NK-92 treated with Interleukin-12 subunit alpha and Interleukin-12 subunit beta, amount 100 ng/mL, for 24 hours (cell line): ENCODE data around the gene CD209.
A peak's percentile ranks its signal among the peaks of the same experiment; 100 is the strongest.
"Not testable (repeated sequence)": the region's sequence is repeated elsewhere in the genome, so short reads cannot be mapped to it uniquely, and the experiment has no call there.

Experiments
- DNase-seq: peaks from one replicate; lab custom pipeline; 2025; lab: John Stamatoyannopoulos, UW

CD209 gene

GRCh38 chr19:7767487-7767886 lies 20.2 kb upstream of the CD209 start:
- DNase-seq: no peak

GRCh38 chr19:7766535-7766934 lies 19.2 kb upstream of the CD209 start:
- DNase-seq: no peak

- not testable (repeated sequence) for DNase-seq
These were observed 17.7 kb upstream of the CD209 start for GRCh38 chr19:7765043-7765442.

- not testable (repeated sequence) for DNase-seq
These were observed 16.8 kb upstream of the CD209 start for GRCh38 chr19:7764157-7764556.

- DNase-seq: no peak
These were observed 16.4 kb upstream of the CD209 start for GRCh38 chr19:7763696-7764095.

- no peak for DNase-seq
These were observed 15.5 kb upstream of the CD209 start, which contains the start of gene CLEC4M for GRCh38 chr19:7762719-7763293. Gene CLEC4M (plus strand): TSS chr19:7763243. CDS start chr19:7763267, 24 bp downstream.

GRCh38 chr19:7759156-7759555 lies 11.8 kb upstream of the CD209 start:
- no peak for DNase-seq

- DNase-seq: no peak
These were observed 10.0 kb upstream of the CD209 start for GRCh38 chr19:7757358-7757757.

- DNase-seq: no peak
These were observed 8.9 kb upstream of the CD209 start for GRCh38 chr19:7756258-7756657.

GRCh38 chr19:7751157-7751783 lies 3.9 kb upstream of the CD209 start:
- DNase-seq: peak; percentile 35

GRCh38 chr19:7748756-7749155 lies 1.4 kb upstream of the CD209 start:
- DNase-seq: no peak

GRCh38 chr19:7748171-7748570 lies 837 bp upstream of the CD209 start:
- no peak for DNase-seq

GRCh38 chr19:7746306-7746705 lies 1.0 kb downstream of the CD209 start:
- DNase-seq: not testable (repeated sequence)

GRCh38 chr19:7744871-7745650 lies 2.3 kb downstream of the CD209 start:
- no peak for DNase-seq

GRCh38 chr19:7744199-7744786 lies 3.0 kb downstream of the CD209 start:
- DNase-seq: no peak

- DNase-seq: no peak
These were observed 3.9 kb downstream of the CD209 start for GRCh38 chr19:7743425-7743841.

- DNase-seq: no peak
These were observed 4.3 kb downstream of the CD209 start for GRCh38 chr19:7742991-7743390.

GRCh38 chr19:7742575-7742974 lies 4.8 kb downstream of the CD209 start:
- no peak for DNase-seq

GRCh38 chr19:7740682-7741054 lies 6.7 kb downstream of the CD209 start:
- DNase-seq: no peak

GRCh38 chr19:7739801-7740681 lies 7.3 kb downstream of the CD209 start:
- no peak for DNase-seq

GRCh38 chr19:7739211-7739755 lies 8.1 kb downstream of the CD209 start:
- no peak for DNase-seq

GRCh38 chr19:7738023-7738422 lies 9.3 kb downstream of the CD209 start:
- no peak for DNase-seq
